DND-41 (cell line): ENCODE results near the gene SNRNP27.

ENCODE experiments used
- CTCF ChIP-seq: IDR thresholded peaks from 2 replicates; pipeline ENCODE4 v1.5.1; 2012; ENCODE audit warnings: borderline replicate concordance, low read length, moderate library complexity, mild to moderate bottlenecking; ENCODE audit not compliant: poor library complexity, severe bottlenecking; ENCODE audit errors: extremely low read depth
- EZH2 ChIP-seq: IDR thresholded peaks from 3 replicates; pipeline ENCODE4 v1.6.1; 2012; ENCODE audit warnings: borderline replicate concordance, low read depth, mild to moderate bottlenecking, moderate library complexity, low read length, inconsistent platforms; ENCODE audit not compliant: severe bottlenecking

- no peak for TF ChIP-seq CTCF
- TF ChIP-seq EZH2 = no peak
Measured at GRCh38 chr2:69940691-69941090, 46.9 kb downstream of the SNRNP27 start.
